ENCODE results near the gene KCNE1.
A peak's percentile ranks its signal among the peaks of the same experiment; 100 is the strongest.
"Not testable (repeated sequence)": the region's sequence is repeated elsewhere in the genome, so short reads cannot be mapped to it uniquely, and the experiment has no call there.

KCNE1 gene

GRCh38 chr21:34511787-34512455 is at the start of gene KCNE1:
Gene KCNE1, minus strand, starts transcription at chr21:34512210. Its CDS starts 62,576 bp downstream, at chr21:34449634.
- no peak within 1 kb of the TSS for H3K9ac ChIP-seq (ENCODE audit: low read length)
- peaks cover 10% of the 10 kb centered on the region for H3K36me3 ChIP-seq (ENCODE audit: control insufficient read depth, insufficient read depth, low read length, severe bottlenecking)
- H3K9me3 ChIP-seq (ENCODE audit: control insufficient read depth, low read length): no peaks in the 10 kb centered on the region
- no peaks in the 10 kb centered on the region for H3K27me3 ChIP-seq (replicated peaks; ENCODE audit: control insufficient read depth, insufficient read depth, low read length)
- DNase-seq (ENCODE audit: low read depth): peak; percentile 65
- H3K4me3 ChIP-seq (ENCODE audit: low read length): no peak within 1 kb of the TSS
- H3K4me1 ChIP-seq (ENCODE audit: control insufficient read depth, insufficient read depth, low read length): peaks cover 22% of the 10 kb centered on the region

- Histone ChIP-seq H3K9me3 (ENCODE audit: control insufficient read depth, low read length) (no peaks in the 10 kb centered on the region), H3K4me1 (ENCODE audit: control insufficient read depth, insufficient read depth, low read length) (no peaks in the 10 kb centered on the region), H3K9ac (ENCODE audit: low read length) (no peak overlapping the region), H3K36me3 (ENCODE audit: control insufficient read depth, insufficient read depth, low read length, severe bottlenecking) (no peaks in the 10 kb centered on the region), H3K27me3 (replicated peaks; ENCODE audit: control insufficient read depth, insufficient read depth, low read length) (no peaks in the 10 kb centered on the region), H3K4me3 (ENCODE audit: low read length) (no peak overlapping the region)
- no peak for DNase-seq (ENCODE audit: low read depth)
These were observed 49.8 kb upstream of the KCNE1 start for GRCh38 chr21:34561806-34562205.

- H3K4me1 ChIP-seq (ENCODE audit: control insufficient read depth, insufficient read depth, low read length): no peaks in the 10 kb centered on the region
- no peaks in the 10 kb centered on the region for H3K36me3 ChIP-seq (ENCODE audit: control insufficient read depth, insufficient read depth, low read length, severe bottlenecking)
- H3K9ac ChIP-seq (ENCODE audit: low read length): no peak overlapping the region
- no peak for DNase-seq (ENCODE audit: low read depth)
- H3K4me3 ChIP-seq (ENCODE audit: low read length): no peak overlapping the region
- H3K27me3 ChIP-seq (replicated peaks; ENCODE audit: control insufficient read depth, insufficient read depth, low read length): no peaks in the 10 kb centered on the region
- no peaks in the 10 kb centered on the region for H3K9me3 ChIP-seq (ENCODE audit: control insufficient read depth, low read length)
These were observed 48.6 kb upstream of the KCNE1 start for GRCh38 chr21:34560609-34561008.

- no peak for DNase-seq (ENCODE audit: low read depth)
- Histone ChIP-seq H3K9ac (ENCODE audit: low read length) (no peak overlapping the region), H3K4me3 (ENCODE audit: low read length) (no peak overlapping the region), H3K4me1 (ENCODE audit: control insufficient read depth, insufficient read depth, low read length) (no peaks in the 10 kb centered on the region), H3K36me3 (ENCODE audit: control insufficient read depth, insufficient read depth, low read length, severe bottlenecking) (no peaks in the 10 kb centered on the region), H3K27me3 (replicated peaks; ENCODE audit: control insufficient read depth, insufficient read depth, low read length) (no peaks in the 10 kb centered on the region), H3K9me3 (ENCODE audit: control insufficient read depth, low read length) (no peaks in the 10 kb centered on the region)
These were observed 48.0 kb upstream of the KCNE1 start for GRCh38 chr21:34560021-34560420.

- Histone ChIP-seq H3K9me3 (ENCODE audit: control insufficient read depth, low read length) (no peaks in the 10 kb centered on the region), H3K27me3 (replicated peaks; ENCODE audit: control insufficient read depth, insufficient read depth, low read length) (no peaks in the 10 kb centered on the region), H3K4me3 (ENCODE audit: low read length) (no peak overlapping the region), H3K36me3 (ENCODE audit: control insufficient read depth, insufficient read depth, low read length, severe bottlenecking) (no peaks in the 10 kb centered on the region), H3K4me1 (ENCODE audit: control insufficient read depth, insufficient read depth, low read length) (no peaks in the 10 kb centered on the region), H3K9ac (ENCODE audit: low read length) (no peak overlapping the region)
- no peak for DNase-seq (ENCODE audit: low read depth)
These were observed 47.1 kb upstream of the KCNE1 start for GRCh38 chr21:34559089-34559631.

- no peak overlapping the region for H3K9ac ChIP-seq (ENCODE audit: low read length)
- DNase-seq (ENCODE audit: low read depth): no peak
- H3K36me3 ChIP-seq (ENCODE audit: control insufficient read depth, insufficient read depth, low read length, severe bottlenecking): no peaks in the 10 kb centered on the region
- H3K9me3 ChIP-seq (ENCODE audit: control insufficient read depth, low read length): no peaks in the 10 kb centered on the region
- H3K4me1 ChIP-seq (ENCODE audit: control insufficient read depth, insufficient read depth, low read length): peaks cover 7% of the 10 kb centered on the region
- H3K27me3 ChIP-seq (replicated peaks; ENCODE audit: control insufficient read depth, insufficient read depth, low read length): no peaks in the 10 kb centered on the region
- H3K4me3 ChIP-seq (ENCODE audit: low read length): no peak overlapping the region
These were observed 46.2 kb upstream of the KCNE1 start for GRCh38 chr21:34558166-34558565.

- Histone ChIP-seq H3K27me3 (replicated peaks; ENCODE audit: control insufficient read depth, insufficient read depth, low read length) (no peaks in the 10 kb centered on the region), H3K9ac (ENCODE audit: low read length) (no peak overlapping the region)
- DNase-seq (ENCODE audit: low read depth): no peak
These were observed 45.3 kb upstream of the KCNE1 start for GRCh38 chr21:34557261-34557660.

GRCh38 chr21:34554670-34555069 is 42.7 kb upstream of the KCNE1 start:
- H3K9ac ChIP-seq (ENCODE audit: low read length); H3K36me3 ChIP-seq (ENCODE audit: control insufficient read depth, insufficient read depth, low read length, severe bottlenecking); H3K4me3 ChIP-seq (ENCODE audit: low read length); H3K27me3 ChIP-seq (replicated peaks; ENCODE audit: control insufficient read depth, insufficient read depth, low read length); DNase-seq (ENCODE audit: low read depth); H3K9me3 ChIP-seq (ENCODE audit: control insufficient read depth, low read length): not testable (repeated sequence)
- peaks cover 30% of the 10 kb centered on the region for H3K4me1 ChIP-seq (ENCODE audit: control insufficient read depth, insufficient read depth, low read length)

More at GRCh38 chr21:34557261-34557660, 45.3 kb upstream of the KCNE1 start:
- peaks cover 16% of the 10 kb centered on the region for H3K4me1 ChIP-seq (ENCODE audit: control insufficient read depth, insufficient read depth, low read length)
- H3K36me3 ChIP-seq (ENCODE audit: control insufficient read depth, insufficient read depth, low read length, severe bottlenecking): no peaks in the 10 kb centered on the region
- H3K4me3 ChIP-seq (ENCODE audit: low read length): no peak overlapping the region
- no peaks in the 10 kb centered on the region for H3K9me3 ChIP-seq (ENCODE audit: control insufficient read depth, low read length)

- no peaks in the 10 kb centered on the region for H3K36me3 ChIP-seq (ENCODE audit: control insufficient read depth, insufficient read depth, low read length, severe bottlenecking)
- no peak overlapping the region for H3K4me3 ChIP-seq (ENCODE audit: low read length)
- H3K9ac ChIP-seq (ENCODE audit: low read length): no peak overlapping the region
- no peaks in the 10 kb centered on the region for H3K27me3 ChIP-seq (replicated peaks; ENCODE audit: control insufficient read depth, insufficient read depth, low read length)
- peaks cover 30% of the 10 kb centered on the region for H3K4me1 ChIP-seq (ENCODE audit: control insufficient read depth, insufficient read depth, low read length)
- H3K9me3 ChIP-seq (ENCODE audit: control insufficient read depth, low read length): no peaks in the 10 kb centered on the region
- no peak for DNase-seq (ENCODE audit: low read depth)
These were observed 42.2 kb upstream of the KCNE1 start for GRCh38 chr21:34554227-34554626.

- no peaks in the 10 kb centered on the region for H3K27me3 ChIP-seq (replicated peaks; ENCODE audit: control insufficient read depth, insufficient read depth, low read length)
- DNase-seq (ENCODE audit: low read depth): peak; percentile 77
- peaks cover 30% of the 10 kb centered on the region for H3K4me1 ChIP-seq (ENCODE audit: control insufficient read depth, insufficient read depth, low read length)
- H3K9ac ChIP-seq (ENCODE audit: low read length): peak overlapping the region; percentile 80
- no peaks in the 10 kb centered on the region for H3K9me3 ChIP-seq (ENCODE audit: control insufficient read depth, low read length)
- H3K4me3 ChIP-seq (ENCODE audit: low read length): peak overlapping the region; percentile 73
- no peaks in the 10 kb centered on the region for H3K36me3 ChIP-seq (ENCODE audit: control insufficient read depth, insufficient read depth, low read length, severe bottlenecking)
These were observed 41.3 kb upstream of the KCNE1 start for GRCh38 chr21:34553151-34553952.

- Histone ChIP-seq H3K9me3 (ENCODE audit: control insufficient read depth, low read length) (no peaks in the 10 kb centered on the region), H3K36me3 (ENCODE audit: control insufficient read depth, insufficient read depth, low read length, severe bottlenecking) (no peaks in the 10 kb centered on the region), H3K4me1 (ENCODE audit: control insufficient read depth, insufficient read depth, low read length) (peaks cover 30% of the 10 kb centered on the region), H3K27me3 (replicated peaks; ENCODE audit: control insufficient read depth, insufficient read depth, low read length) (no peaks in the 10 kb centered on the region), H3K9ac (ENCODE audit: low read length) (peak overlapping the region; percentile 80), H3K4me3 (ENCODE audit: low read length) (peak overlapping the region; percentile 73)
- peak; percentile 73 for DNase-seq (ENCODE audit: low read depth)
These were observed 40.5 kb upstream of the KCNE1 start for GRCh38 chr21:34552360-34553098.
